WTC11 (cell line): ENCODE measurements around the gene SIX2. TPM values are rescaled to one million over a fixed set of nuclear protein-coding genes. Genes with fewer than 3 reads are reported as not detected.
A peak's percentile ranks its signal among the peaks of the same experiment; 100 is the strongest.
"Not testable (repeated sequence)": the region's sequence is repeated elsewhere in the genome, so short reads cannot be mapped to it uniquely, and the experiment has no call there.

ENCODE experiments used
- ATAC-seq: fragments of 200-7000 bp; cut with Tn5 transposase; 2 replicates; pipeline ENCODE4 v1.10.0; 2021; ENCODE audit warnings: mild to moderate bottlenecking, moderate library complexity
- CTCF ChIA-PET: fragments of 300-600 bp; sonication (Branson Sonifier 250); formaldehyde crosslinking; loops from one replicate; lab custom pipeline; 2021; ENCODE audit warnings: antibody characterized with exemption; lab: Charles Lee
- POLR2A ChIA-PET: fragments of 350-600 bp; sonication (Branson Sonifier 250); formaldehyde crosslinking; loops from one replicate; lab custom pipeline; 2021; ENCODE audit warnings: antibody characterized with exemption; lab: Charles Lee
- DNase-seq: peaks from one replicate; pipeline ENCODE4 v3.0.0; 2021; ENCODE audit warnings: low spot score
- H3K27ac Mint-ChIP-seq: 2 replicates; pipeline ENCODE4 v1.8.0; 2021; ENCODE audit warnings: mixed read lengths
- H3K27me3 Mint-ChIP-seq: 2 replicates; pipeline ENCODE4 v1.8.0; 2021; ENCODE audit warnings: low read depth, mild to moderate bottlenecking, moderate library complexity, mixed read lengths
- H3K36me3 Mint-ChIP-seq: 2 replicates; pipeline ENCODE4 v1.8.0; 2021; ENCODE audit warnings: mixed read lengths
- H3K4me1 Mint-ChIP-seq: 2 replicates; pipeline ENCODE4 v1.8.0; 2022; ENCODE audit warnings: mixed read lengths
- H3K4me3 Mint-ChIP-seq: 2 replicates; pipeline ENCODE4 v1.8.0; 2021; ENCODE audit warnings: mild to moderate bottlenecking, moderate library complexity, mixed read lengths
- H3K9me3 Mint-ChIP-seq: 2 replicates; pipeline ENCODE4 v1.8.0; 2021; ENCODE audit warnings: mixed read lengths
- ETV6 ChIP-seq: sonication (generic); formaldehyde crosslinking; IDR thresholded peaks from 2 replicates; pipeline ENCODE4 v1.8.1; 2022; ENCODE audit warnings: mild to moderate bottlenecking, missing genetic modification reagents
- FOXJ3 ChIP-seq: sonication (generic); formaldehyde crosslinking; IDR thresholded peaks from 2 replicates; pipeline ENCODE4 v1.9.0; 2021; ENCODE audit warnings: missing genetic modification reagents, mild to moderate bottlenecking, borderline replicate concordance
- FOXK1 ChIP-seq: sonication (generic); formaldehyde crosslinking; IDR thresholded peaks from 2 replicates; pipeline ENCODE4 v1.8.0; 2022; ENCODE audit warnings: mild to moderate bottlenecking, moderate library complexity, missing genetic modification reagents
- GRHL2 ChIP-seq: fragments of 250-450 bp; sonication (Bioruptor Pico); IDR thresholded peaks from 2 replicates; pipeline ENCODE4 v1.8.0; 2022; ENCODE audit warnings: mild to moderate bottlenecking, moderate library complexity; ENCODE audit not compliant: insufficient replicate concordance, severe bottlenecking
- IRF2 ChIP-seq: sonication (generic); formaldehyde crosslinking; IDR thresholded peaks from 2 replicates; pipeline ENCODE4 v1.8.0; 2022; ENCODE audit warnings: low read depth, missing genetic modification reagents, borderline replicate concordance
- JAZF1 ChIP-seq: fragments of 250-450 bp; sonication (Bioruptor Pico); IDR thresholded peaks from 2 replicates; pipeline ENCODE4 v1.9.0; 2021; ENCODE audit warnings: moderate library complexity, mild to moderate bottlenecking, inconsistent platforms
- NFATC4 ChIP-seq: fragments of 250-450 bp; sonication (Bioruptor Pico); IDR thresholded peaks from 2 replicates; pipeline ENCODE4 v1.9.0; 2021; ENCODE audit warnings: mild to moderate bottlenecking
- PREB ChIP-seq: sonication (generic); formaldehyde crosslinking; IDR thresholded peaks from 2 replicates; pipeline ENCODE4 v1.8.1; 2022; ENCODE audit warnings: mild to moderate bottlenecking, missing genetic modification reagents, moderate library complexity, borderline replicate concordance
- PRRX2 ChIP-seq: fragments of 250-450 bp; sonication (Bioruptor Pico); IDR thresholded peaks from 2 replicates; pipeline ENCODE4 v1.8.0; 2021; ENCODE audit warnings: mild to moderate bottlenecking
- SMAD3 ChIP-seq: sonication (generic); formaldehyde crosslinking; IDR thresholded peaks from 2 replicates; pipeline ENCODE4 v1.8.0; 2022; ENCODE audit warnings: missing genetic modification reagents, mild to moderate bottlenecking, borderline replicate concordance
- SMAD4 ChIP-seq: sonication (generic); formaldehyde crosslinking; IDR thresholded peaks from 2 replicates; pipeline ENCODE4 v1.8.0; 2022; ENCODE audit warnings: mild to moderate bottlenecking, missing genetic modification reagents
- ZNF219 ChIP-seq: sonication (generic); formaldehyde crosslinking; IDR thresholded peaks from 2 replicates; pipeline ENCODE4 v1.8.0; 2023; ENCODE audit warnings: missing genetic modification reagents, mild to moderate bottlenecking, borderline replicate concordance
- ZNF396 ChIP-seq: fragments of 250-450 bp; sonication (Bioruptor Pico); IDR thresholded peaks from 2 replicates; pipeline ENCODE4 v1.8.0; 2021; ENCODE audit warnings: mild to moderate bottlenecking, moderate library complexity, borderline replicate concordance
- ZNF423 ChIP-seq: fragments of 250-450 bp; sonication (Bioruptor Pico); IDR thresholded peaks from 2 replicates; pipeline ENCODE4 v2.1.2; 2022; ENCODE audit warnings: mild to moderate bottlenecking, moderate library complexity
- total RNA-seq: library from RNA; stranded (reverse); gene quantifications from 3 replicates; pipeline ENCODE4 v1.2.3, GENCODE V29; 2021

The SIX2 gene
- total RNA-seq, 1 experiment from 2014 or later = 1.7 TPM

GRCh38 chr2:45040786-45041185, 31.5 kb upstream of the SIX2 start:
- TF ChIP-seq FOXK1 (no peak), ZNF396 (CRISPR knock-in tag) (no peak), NFATC4 (no peak), PREB (CRISPR knock-in tag) (no peak)
- ChIA-PET POLR2A (no interaction called here), CTCF (interaction anchor here (0.6 to 2.3 kb wide), 3 partner anchors 20 to 58 kb away, joined by 3 to 10 read pairs (median 7); no protein-coding TSS in a partner anchor)
- no peak overlapping the region for H3K4me3 Mint-ChIP-seq
- H3K27ac Mint-ChIP-seq = no peak overlapping the region
- H3K36me3 Mint-ChIP-seq = no peaks in the 10 kb centered on the region
- ATAC-seq (peak; percentile 87), DNase-seq (no peak)
- H3K9me3 Mint-ChIP-seq = no peaks in the 10 kb centered on the region
- H3K4me1 Mint-ChIP-seq = peaks cover 17% of the 10 kb centered on the region
- peaks cover 3% of the 10 kb centered on the region; the same call in 1 of the 2 replicates for H3K27me3 Mint-ChIP-seq

- POLR2A ChIA-PET, H3K27ac Mint-ChIP-seq, H3K4me3 Mint-ChIP-seq, H3K36me3 Mint-ChIP-seq, H3K27me3 Mint-ChIP-seq, H3K9me3 Mint-ChIP-seq, ATAC-seq, DNase-seq: not testable (repeated sequence)
- peaks cover 17% of the 10 kb centered on the region for H3K4me1 Mint-ChIP-seq
- CTCF ChIA-PET = interaction anchor here (2.3 kb wide), 1 partner anchor 26 kb away, joined by 10 read pairs; no protein-coding TSS in a partner anchor
These were observed 30.6 kb upstream of the SIX2 start for GRCh38 chr2:45039804-45040203.

GRCh38 chr2:45038861-45039260, 29.6 kb upstream of the SIX2 start:
- ATAC-seq, H3K27ac Mint-ChIP-seq, H3K27me3 Mint-ChIP-seq, H3K36me3 Mint-ChIP-seq, POLR2A ChIA-PET, CTCF ChIA-PET, H3K4me3 Mint-ChIP-seq, DNase-seq, H3K9me3 Mint-ChIP-seq: not testable (repeated sequence)
- H3K4me1 Mint-ChIP-seq = peaks cover 17% of the 10 kb centered on the region

- no peak for DNase-seq
- Mint-ChIP-seq H3K36me3 (no peaks in the 10 kb centered on the region), H3K9me3 (no peaks in the 10 kb centered on the region), H3K4me3 (no peak overlapping the region), H3K27me3 (no peaks in the 10 kb centered on the region; the same call in 1 of the 2 replicates), H3K4me1 (0 out of 2 replicates have a peak, but pooled peaks cover 4% of the 10 kb centered on the region), H3K27ac (no peak overlapping the region)
- ChIA-PET CTCF (no interaction called here), POLR2A (no interaction called here)
- ATAC-seq = no peak
- TF ChIP-seq GRHL2 (CRISPR knock-in tag) (no peak), ETV6 (CRISPR knock-in tag) (no peak), ZNF219 (CRISPR knock-in tag) (no peak)
These were observed 24.1 kb upstream of the SIX2 start for GRCh38 chr2:45033302-45033701.

- DNase-seq = no peak
- POLR2A ChIA-PET = no interaction called here
- Mint-ChIP-seq H3K36me3 (no peaks in the 10 kb centered on the region), H3K4me1 (0 out of 2 replicates have a peak, but pooled peaks cover 4% of the 10 kb centered on the region), H3K4me3 (no peak overlapping the region), H3K27ac (no peak overlapping the region), H3K9me3 (no peaks in the 10 kb centered on the region), H3K27me3 (no peaks in the 10 kb centered on the region; the same call in 1 of the 2 replicates)
- no peak for ATAC-seq
- CTCF ChIA-PET = interaction anchor here (1.0 kb wide), 1 partner anchor 31 kb away, joined by 3 read pairs; no protein-coding TSS in a partner anchor
- TF ChIP-seq IRF2 (no peak), GRHL2 (CRISPR knock-in tag) (no peak), NFATC4 (no peak), FOXK1 (no peak), PRRX2 (CRISPR knock-in tag) (no peak), FOXJ3 (no peak), JAZF1 (CRISPR knock-in tag) (no peak), ZNF423 (no peak), SMAD3 (CRISPR knock-in tag) (no peak), SMAD4 (CRISPR knock-in tag) (no peak)
These were observed 21.8 kb upstream of the SIX2 start for GRCh38 chr2:45031028-45031427.
